SK-N-MC (cell line): ENCODE data around the gene PVR.

Experiments
- EZH2 ChIP-seq: fragments of 200-600 bp; sonication (generic); IDR thresholded peaks from one replicate; pipeline ENCODE4 v1.6.1; 2017; ENCODE audit warnings: antibody characterized with exemption
- POLR2AphosphoS5 ChIP-seq: IDR thresholded peaks from 2 replicates; pipeline ENCODE4 v1.6.1; 2012; ENCODE audit warnings: mild to moderate bottlenecking, low read depth, low read length, borderline replicate concordance

- TF ChIP-seq EZH2 (no peak), POLR2AphosphoS5 (no peak)
These were observed 45.8 kb downstream of the PVR start for GRCh38 chr19:44689290-44690130.
